ENCODE results near the gene DENND5A. TPM values are rescaled to one million over a fixed set of nuclear protein-coding genes. Genes with fewer than 3 reads are reported as not detected.

DENND5A gene
- total RNA-seq, 1 experiment from 2014 or later: 37.7 TPM

DNA sequence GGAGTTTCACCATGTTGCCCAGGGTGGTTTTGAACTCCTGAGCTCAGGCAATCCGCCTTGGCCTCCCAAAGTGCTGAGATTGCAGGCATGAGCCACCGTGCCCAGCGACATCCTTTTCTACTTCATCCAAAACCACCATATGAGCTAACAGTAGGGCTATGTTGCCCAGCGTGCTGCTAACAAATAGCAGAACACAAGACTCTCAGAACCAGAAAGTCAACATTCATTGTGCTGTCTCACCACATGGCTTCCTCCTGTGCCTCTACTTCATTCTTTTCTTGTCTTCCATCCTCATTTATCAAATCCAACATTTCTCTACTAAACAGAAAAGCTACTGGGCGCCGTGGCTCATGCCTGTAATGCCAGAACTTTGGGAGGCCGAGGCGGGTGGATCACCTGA is 12.0 kb upstream of the DENND5A start:
- ATAC-seq (no peak), DNase-seq (peak; percentile 8)
- Histone ChIP-seq H3K4me3 (ENCODE audit: low read length) (no peak overlapping the region), H2AFZ (ENCODE audit: low read length) (no peak overlapping the region), H3K9ac (ENCODE audit: low read length) (no peak overlapping the region), H3K4me1 (ENCODE audit: insufficient read depth, low read length) (peaks cover 8% of the 10 kb centered on the region; the same call in 1 of the 2 replicates), H3K27ac (ENCODE audit: low read length) (no peak overlapping the region), H3K9me3 (ENCODE audit: low read length) (no peaks in the 10 kb centered on the region), H3F3A (ENCODE audit: low read length, unreplicated experiment) (peaks cover 5% of the 10 kb centered on the region), H3K27me3 (ENCODE audit: low read length) (no peaks in the 10 kb centered on the region), H3K36me3 (ENCODE audit: low read depth, low read length) (no peaks in the 10 kb centered on the region; the same call in 1 of the 2 replicates), H3K79me2 (ENCODE audit: low read length) (no peaks in the 10 kb centered on the region), H3K9me2 (replicated peaks; ENCODE audit: low read length) (no peaks in the 10 kb centered on the region), H3K4me2 (ENCODE audit: low read length) (no peak overlapping the region), H4K20me1 (ENCODE audit: low read length) (no peaks in the 10 kb centered on the region)
- CTCF ChIA-PET: interaction anchor here (1.2 kb wide), 1 partner anchor 229 kb away, joined by 6 read pairs; no protein-coding TSS in a partner anchor
- intact Hi-C loops (cut with micrococcal nuclease): no loop called here
- POLR2A ChIA-PET (ENCODE audit: unreplicated experiment): no interaction called here
- no TSS peak for BruUV-seq (replicated peaks)
- TF ChIP-seq EZH2 (IDR thresholded peaks at IDR 0.05; ENCODE audit: low read length, unreplicated experiment) (no peak), EZH2phosphoT487 (IDR thresholded peaks at IDR 0.05; ENCODE audit: borderline replicate concordance, low read length) (no peak)
- TF ChIP-seq, protein P1, sequence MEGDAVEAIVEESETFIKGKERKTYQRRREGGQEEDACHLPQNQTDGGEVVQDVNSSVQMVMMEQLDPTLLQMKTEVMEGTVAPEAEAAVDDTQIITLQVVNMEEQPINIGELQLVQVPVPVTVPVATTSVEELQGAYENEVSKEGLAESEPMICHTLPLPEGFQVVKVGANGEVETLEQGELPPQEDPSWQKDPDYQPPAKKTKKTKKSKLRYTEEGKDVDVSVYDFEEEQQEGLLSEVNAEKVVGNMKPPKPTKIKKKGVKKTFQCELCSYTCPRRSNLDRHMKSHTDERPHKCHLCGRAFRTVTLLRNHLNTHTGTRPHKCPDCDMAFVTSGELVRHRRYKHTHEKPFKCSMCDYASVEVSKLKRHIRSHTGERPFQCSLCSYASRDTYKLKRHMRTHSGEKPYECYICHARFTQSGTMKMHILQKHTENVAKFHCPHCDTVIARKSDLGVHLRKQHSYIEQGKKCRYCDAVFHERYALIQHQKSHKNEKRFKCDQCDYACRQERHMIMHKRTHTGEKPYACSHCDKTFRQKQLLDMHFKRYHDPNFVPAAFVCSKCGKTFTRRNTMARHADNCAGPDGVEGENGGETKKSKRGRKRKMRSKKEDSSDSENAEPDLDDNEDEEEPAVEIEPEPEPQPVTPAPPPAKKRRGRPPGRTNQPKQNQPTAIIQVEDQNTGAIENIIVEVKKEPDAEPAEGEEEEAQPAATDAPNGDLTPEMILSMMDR (conservative IDR thresholded peaks at IDR 0.05; ENCODE audit: low read depth, low read length): no peak

DNA sequence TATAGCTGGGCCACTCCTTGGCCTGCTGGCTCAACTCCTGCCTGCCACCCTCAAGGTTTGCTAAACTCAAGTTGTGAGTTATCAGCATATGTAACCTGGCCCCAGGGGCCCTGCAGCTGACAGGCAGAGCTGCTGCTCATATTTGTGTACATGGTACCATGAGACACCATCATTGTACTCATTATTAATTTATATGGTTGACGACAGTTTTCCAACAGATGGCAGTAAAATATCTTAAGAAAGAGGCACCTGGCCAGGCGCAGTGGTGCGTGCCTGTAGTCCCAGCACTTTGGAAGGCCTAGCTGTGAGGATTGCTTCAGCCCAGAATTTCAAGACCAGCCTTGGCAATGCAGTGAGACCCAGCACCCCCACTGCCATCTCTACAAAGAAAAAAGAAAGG is 11.4 kb upstream of the DENND5A start:
- peaks cover 5% of the 10 kb centered on the region for H3F3A ChIP-seq (ENCODE audit: low read length, unreplicated experiment)
- H4K20me1 ChIP-seq (ENCODE audit: low read length): no peaks in the 10 kb centered on the region
- ChIA-PET CTCF (interaction anchor here (1.2 kb wide), 1 partner anchor 230 kb away, joined by 6 read pairs; no protein-coding TSS in a partner anchor), POLR2A (ENCODE audit: unreplicated experiment) (interaction anchor here (0.6 kb wide), 1 partner anchor 167 kb away, joined by 3 read pairs; no protein-coding TSS in a partner anchor)
- no peaks in the 10 kb centered on the region for H3K9me2 ChIP-seq (replicated peaks; ENCODE audit: low read length)
- H3K27me3 ChIP-seq (ENCODE audit: low read length): no peaks in the 10 kb centered on the region
- no peaks in the 10 kb centered on the region; the same call in 1 of the 2 replicates for H3K36me3 ChIP-seq (ENCODE audit: low read depth, low read length)
- ATAC-seq: peak; percentile 70
- TF ChIP-seq, protein P1 (conservative IDR thresholded peaks at IDR 0.05; ENCODE audit: low read depth, low read length): peak; percentile 42; the same call in 1 of the 2 replicates
- no peak for TF ChIP-seq EZH2 (IDR thresholded peaks at IDR 0.05; ENCODE audit: low read length, unreplicated experiment)
- no TSS peak for BruUV-seq (replicated peaks)
- no peaks in the 10 kb centered on the region for H3K9me3 ChIP-seq (ENCODE audit: low read length)
- no peak overlapping the region for H3K4me3 ChIP-seq (ENCODE audit: low read length)
- H3K27ac ChIP-seq (ENCODE audit: low read length): no peak overlapping the region
- peaks cover 8% of the 10 kb centered on the region; the same call in 1 of the 2 replicates for H3K4me1 ChIP-seq (ENCODE audit: insufficient read depth, low read length)
- H2AFZ ChIP-seq (ENCODE audit: low read length): no peak overlapping the region
- H3K79me2 ChIP-seq (ENCODE audit: low read length): no peaks in the 10 kb centered on the region
- no peak overlapping the region for H3K4me2 ChIP-seq (ENCODE audit: low read length)
- intact Hi-C loops (cut with micrococcal nuclease): no loop called here
- peak; percentile 48 for DNase-seq
- no peak overlapping the region for H3K9ac ChIP-seq (ENCODE audit: low read length)

DNA sequence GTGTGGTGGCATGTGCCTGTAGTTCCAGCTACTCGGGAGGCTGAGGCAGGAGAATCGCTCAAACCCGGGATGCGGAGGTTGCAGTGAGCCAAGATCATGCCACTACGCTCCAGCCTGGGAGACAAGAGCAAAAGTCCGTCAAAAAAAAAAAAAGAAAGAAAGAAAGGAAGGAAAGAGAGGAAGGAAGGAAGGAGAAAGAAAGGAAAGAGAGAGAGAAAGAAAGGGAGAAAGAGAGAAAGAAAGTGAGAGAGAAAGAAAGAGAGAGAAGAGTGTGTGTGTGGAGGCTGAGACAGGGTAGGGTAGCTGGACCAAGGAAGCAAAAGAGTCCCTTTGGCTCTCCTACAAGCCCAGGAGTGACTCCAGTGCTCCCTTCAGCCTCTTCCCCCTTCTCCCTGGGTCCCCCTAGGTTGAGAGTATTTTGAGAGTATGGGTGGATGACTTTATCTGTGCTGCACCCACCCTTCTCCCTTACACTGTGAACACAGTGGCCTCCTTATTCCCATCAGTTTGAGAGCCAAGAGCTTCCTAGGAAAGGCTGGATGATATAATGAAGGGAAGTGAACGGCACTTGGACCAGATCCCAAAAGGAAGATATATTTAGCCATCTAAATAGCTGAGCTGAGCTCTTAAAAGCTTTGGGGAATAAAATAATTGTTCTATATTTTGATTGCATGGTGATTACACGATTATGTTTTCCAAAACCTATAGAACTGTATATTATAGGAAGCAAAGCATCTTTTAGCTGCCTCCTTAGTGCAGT is 9.5 kb upstream of the DENND5A start:
- Histone ChIP-seq H2AFZ (ENCODE audit: low read length) (no peak overlapping the region), H3K4me1 (ENCODE audit: insufficient read depth, low read length) (no peaks in the 10 kb centered on the region), H3K9ac (ENCODE audit: low read length) (no peak overlapping the region), H3F3A (ENCODE audit: low read length, unreplicated experiment) (no peaks in the 10 kb centered on the region), H3K9me2 (replicated peaks; ENCODE audit: low read length) (no peaks in the 10 kb centered on the region), H3K27me3 (ENCODE audit: low read length) (no peaks in the 10 kb centered on the region), H3K79me2 (ENCODE audit: low read length) (no peaks in the 10 kb centered on the region), H3K9me3 (ENCODE audit: low read length) (no peaks in the 10 kb centered on the region), H4K20me1 (ENCODE audit: low read length) (no peaks in the 10 kb centered on the region), H3K4me3 (ENCODE audit: low read length) (no peak overlapping the region), H3K4me2 (ENCODE audit: low read length) (no peak overlapping the region), H3K27ac (ENCODE audit: low read length) (no peak overlapping the region), H3K36me3 (ENCODE audit: low read depth, low read length) (no peaks in the 10 kb centered on the region)
- no TSS peak for BruUV-seq (replicated peaks)
- no peak for DNase-seq
- ChIA-PET CTCF (interaction anchor here (0.6 kb wide), 1 partner anchor 118 kb away, joined by 4 read pairs; no protein-coding TSS in a partner anchor), POLR2A (ENCODE audit: unreplicated experiment) (interaction anchor here (0.6 kb wide), 1 partner anchor 666 kb away, joined by 5 read pairs; no protein-coding TSS in a partner anchor)
- intact Hi-C loops (cut with micrococcal nuclease): no loop called here
- TF ChIP-seq, protein P1 (conservative IDR thresholded peaks at IDR 0.05; ENCODE audit: low read depth, low read length): no peak
- TF ChIP-seq EZH2 (IDR thresholded peaks at IDR 0.05; ENCODE audit: low read length, unreplicated experiment) (no peak), EZH2phosphoT487 (IDR thresholded peaks at IDR 0.05; ENCODE audit: borderline replicate concordance, low read length) (no peak)
- no peak for ATAC-seq

All from PC-3 (cell line).